Peyer's patch (tissue), 4 donors: ENCODE results near the gene SUGP1.

Source experiments
- CTCF ChIP-seq, 6 experiments: fragments of 450-650 bp in 4 of 6; fragments of 200-600 bp in 2 of 6; sonication (generic) in 1 of 6; IDR thresholded peaks; one replicate each; pipeline ENCODE4 v1.5.1; 2017 to 2019; ENCODE audit warnings: antibody characterized with exemption in 6 of 6, mild to moderate bottlenecking in 3 of 6, moderate library complexity in 1 of 6
- POLR2A ChIP-seq, 2 donors: fragments of 450-650 bp; IDR thresholded peaks; one replicate each; pipeline ENCODE4 v1.5.1; 2017; ENCODE audit warnings: antibody characterized with exemption in 2 of 2, mild to moderate bottlenecking in 2 of 2, moderate library complexity in 2 of 2

GRCh38 chr19:19278315-19278714 lies 42.0 kb downstream of the SUGP1 start:
- TF ChIP-seq POLR2A (IDR thresholded peaks at IDR 0.05) (no peak), CTCF (IDR thresholded peaks at IDR 0.05) (no peak)
